HepG2 (cell line): Measurements from ENCODE around the gene NHLRC3. TPM values are rescaled to one million over a fixed set of nuclear protein-coding genes. Genes with fewer than 3 reads are reported as not detected.

Experiments
- ATAC-seq: fragments of 200-7000 bp; cut with Tn5 transposase; 3 replicates; pipeline ENCODE4 v1.9.1; 2020; ENCODE audit warnings: mild to moderate bottlenecking, moderate library complexity
- BruUV-seq: library from RNA; stranded (reverse); fragments of 400-500 nt; replicated peaks from 2 replicates; lab custom pipeline; 2021; lab: Mats Ljungman, UMichigan
- CTCF ChIA-PET: fragments of 300-600 bp; formaldehyde crosslinking; extraction: SDS; loops from one replicate; lab custom pipeline; 2021; ENCODE audit warnings: low total read pairs, inconsistent platforms, low intra/inter-chr PET ratio; lab: Yijun Ruan, JAX
- POLR2A ChIA-PET: fragments of 350-600 bp; sonication (Branson Sonifier 250); formaldehyde crosslinking; loops from one replicate; lab custom pipeline; 2020; ENCODE audit warnings: antibody characterized with exemption, inconsistent platforms; lab: Yijun Ruan, JAX
- DNase-seq: peaks from one replicate; pipeline ENCODE4 v3.0.0-alpha.2; 2015; ENCODE audit warnings: low spot score
- FAIRE-seq: peaks from 3 replicates; lab custom pipeline; 2011; peaks lifted over from hg19 to GRCh38; lab: Jason Lieb, UNC
- H2AFZ ChIP-seq: one replicate; pipeline ENCODE4 v1.6.1; 2011; ENCODE audit warnings: low read length, inconsistent platforms
- H3K27ac ChIP-seq: fragments of 300-600 bp; 3 replicates; pipeline ENCODE4 v1.8.0; 2011; ENCODE audit warnings: mixed run types, mild to moderate bottlenecking, mixed read lengths, low read length, inconsistent platforms; ENCODE audit not compliant: insufficient read depth; ENCODE audit errors: extremely low read length
- H3K27me3 ChIP-seq, 2 experiments: fragments of 200-600 bp in 1 of 2; 2 replicates in 1 of 2; 3 replicates in 1 of 2; pipeline versions ENCODE4 v1.6.0 to v1.8.0; 2011; ENCODE audit warnings: low read length in 2 of 2, mild to moderate bottlenecking in 2 of 2, moderate library complexity in 2 of 2, inconsistent platforms in 1 of 2; ENCODE audit not compliant: insufficient read depth in 2 of 2, control insufficient read depth in 1 of 2
- H3K36me3 ChIP-seq, 2 experiments: fragments of 200-600 bp in 1 of 2; replicated peaks in 1 of 2; 2 replicates in 1 of 2; 3 replicates in 1 of 2; pipeline versions ENCODE4 v1.5.1 to v1.8.0; 2011; ENCODE audit warnings: low read length in 2 of 2, inconsistent platforms in 1 of 2; ENCODE audit not compliant: insufficient read depth in 2 of 2, control insufficient read depth in 1 of 2
- H3K4me1 ChIP-seq: 2 replicates; pipeline ENCODE4 v1.5.1; 2012; ENCODE audit warnings: low read length, inconsistent platforms; ENCODE audit not compliant: insufficient read depth
- H3K4me2 ChIP-seq: 2 replicates; pipeline ENCODE4 v1.6.0; 2011; ENCODE audit warnings: low read depth, low read length, inconsistent platforms
- H3K4me3 ChIP-seq, 3 experiments: fragments of 200-600 bp in 1 of 3; sonication (generic), shearing (Covaris generic) in 1 of 3; replicated peaks in 1 of 3; 2 replicates each; pipeline ENCODE4 v1.5.1; 2011 to 2016; ENCODE audit warnings: low read length in 3 of 3, inconsistent platforms in 2 of 3, low read depth in 2 of 3, mild to moderate bottlenecking in 2 of 3, control low read depth in 1 of 3, mixed read lengths in 1 of 3; ENCODE audit not compliant: insufficient read depth in 1 of 3
- H3K79me2 ChIP-seq: one replicate; pipeline ENCODE4 v1.6.1; 2011; ENCODE audit warnings: low read length, inconsistent platforms; ENCODE audit not compliant: insufficient read depth
- H3K9ac ChIP-seq: 2 replicates; pipeline ENCODE4 v1.6.0; 2011; ENCODE audit warnings: mild to moderate bottlenecking, low read depth, low read length, inconsistent platforms; ENCODE audit not compliant: insufficient read depth
- H3K9me3 ChIP-seq: 2 replicates; pipeline ENCODE4 v1.5.1; 2012; ENCODE audit warnings: mild to moderate bottlenecking, low read length
- H4K20me1 ChIP-seq: 2 replicates; pipeline ENCODE4 v1.6.0; 2011; ENCODE audit warnings: inconsistent platforms, mild to moderate bottlenecking, low read length, moderate library complexity; ENCODE audit not compliant: insufficient read depth
- CC2D1A ChIP-seq: sonication (generic); formaldehyde crosslinking; IDR thresholded peaks from 2 replicates; pipeline ENCODE4 v1.8.1; 2023; ENCODE audit warnings: mild to moderate bottlenecking, missing genetic modification reagents
- CREM ChIP-seq, 2 experiments: sonication (generic) in 1 of 2; formaldehyde crosslinking in 1 of 2; IDR thresholded peaks; 2 replicates each; pipeline versions ENCODE4 v1.4.0 to v1.6.1; 2016 to 2020; ENCODE audit warnings: antibody characterized with exemption in 1 of 2, mild to moderate bottlenecking in 1 of 2, missing genetic modification reagents in 1 of 2
- EED ChIP-seq: sonication (generic); formaldehyde crosslinking; IDR thresholded peaks from 2 replicates; pipeline ENCODE4 v1.5.0; 2020; ENCODE audit warnings: mild to moderate bottlenecking, missing genetic modification reagents
- FOXK1 ChIP-seq: sonication (generic); formaldehyde crosslinking; IDR thresholded peaks from 2 replicates; pipeline ENCODE4 v1.4.0; 2020; ENCODE audit warnings: low read depth, missing genetic modification reagents, borderline replicate concordance
- KDM2A ChIP-seq: sonication (generic); formaldehyde crosslinking; IDR thresholded peaks from 2 replicates; pipeline ENCODE4 v1.4.0; 2020; ENCODE audit warnings: low read depth, missing genetic modification reagents, borderline replicate concordance
- MEIS2 ChIP-seq: sonication (generic); formaldehyde crosslinking; IDR thresholded peaks from 2 replicates; pipeline ENCODE4 v1.9.0; 2021; ENCODE audit warnings: mild to moderate bottlenecking, missing genetic modification reagents
- RFXAP ChIP-seq: sonication (generic); formaldehyde crosslinking; IDR thresholded peaks from 2 replicates; pipeline ENCODE4 v1.4.0; 2020; ENCODE audit warnings: missing genetic modification reagents, borderline replicate concordance
- SOX5 ChIP-seq: IDR thresholded peaks from 2 replicates; pipeline ENCODE4 v1.6.1; 2016; ENCODE audit warnings: borderline replicate concordance
- ZBTB3 ChIP-seq: sonication (generic); formaldehyde crosslinking; IDR thresholded peaks from 2 replicates; pipeline ENCODE4 v1.4.0; 2020; ENCODE audit warnings: low read depth, mild to moderate bottlenecking, moderate library complexity, missing genetic modification reagents, borderline replicate concordance
- ZNF547 ChIP-seq: sonication (generic); formaldehyde crosslinking; IDR thresholded peaks from 2 replicates; pipeline ENCODE4 v1.5.1; 2020; ENCODE audit warnings: mild to moderate bottlenecking, missing genetic modification reagents
- ZNF556 ChIP-seq: sonication (generic); formaldehyde crosslinking; IDR thresholded peaks from 2 replicates; pipeline ENCODE4 v1.4.0; 2020; ENCODE audit warnings: mild to moderate bottlenecking, missing genetic modification reagents, borderline replicate concordance
- ZNF781 ChIP-seq: sonication (generic); formaldehyde crosslinking; IDR thresholded peaks from 2 replicates; pipeline ENCODE4 v1.5.1; 2020; ENCODE audit warnings: borderline replicate concordance, mild to moderate bottlenecking, missing genetic modification reagents; ENCODE audit errors: not compliant biosample characterization
- ZNF883 ChIP-seq: sonication (generic); formaldehyde crosslinking; IDR thresholded peaks from 2 replicates; pipeline ENCODE4 v1.5.1; 2020; ENCODE audit warnings: mild to moderate bottlenecking, missing genetic modification reagents; ENCODE audit errors: not compliant biosample characterization
- WGBS: methylation state at CpG from one replicate; pipeline ENCODE4 v1.1.6; 2017; ENCODE audit warnings: low lambda C conversion rate; 5-methylcytosine and 5-hydroxymethylcytosine counted together
- in situ Hi-C: cut with HindIII; loops from 2 replicates; pipeline ENCODE4 v1.10.0; 2017; ENCODE audit warnings: low pct_unique_long_range_greater_than_20kb; ENCODE audit not compliant: extremely low pct_ligation_motif_present
- intact Hi-C: fragments of 100-400 bp; cut with micrococcal nuclease; formaldehyde crosslinking; loops from one replicate; pipeline ENCODE4 v1.10.0; 2022; ENCODE audit not compliant: unreplicated experiment
- polyA plus RNA-seq, 8 experiments: library from polyadenylated mRNA; depleted of rRNA in 3 of 8; stranded (reverse) in 7 of 8; unstranded in 1 of 8; fragments of >200 nt; fragmentation: Illumina TruSeq in 4 of 8; extraction: Trizol in 4 of 8; gene quantifications; 2 replicates each; pipeline versions ENCODE4 v1.2.1 to v1.2.3, GENCODE V29; 2011 to 2016; ENCODE audit warnings: low read depth in 4 of 8, missing spikeins in 1 of 8, mixed read lengths in 1 of 8; ENCODE audit not compliant: insufficient read depth in 1 of 8
- total RNA-seq, 5 experiments: library from RNA; depleted of rRNA; stranded (reverse); fragments of >200 nt; fragmentation: Illumina TruSeq; extraction: Trizol; gene quantifications; 2 replicates each; pipeline ENCODE4 v1.2.3, GENCODE V29; 2016; ENCODE audit warnings: low read depth in 1 of 5
- TF ChIP-seq, protein P1 (sequence below): sonication (generic); formaldehyde crosslinking; IDR thresholded peaks from 2 replicates; pipeline ENCODE4 v1.4.0; 2020; ENCODE audit warnings: missing genetic modification reagents
- TF ChIP-seq, protein P2 (sequence below): IDR thresholded peaks from 2 replicates; pipeline ENCODE4 v1.6.1; 2018; ENCODE audit warnings: missing genetic modification reagents, mild to moderate bottlenecking, missing compliant biosample characterization

Gene NHLRC3
- total and polyA plus RNA-seq, 2 of the 13 experiments (the other 11 are each of a cell fraction or from before 2014, with no cell fraction given): 19.9 to 29.8 TPM

DNA sequence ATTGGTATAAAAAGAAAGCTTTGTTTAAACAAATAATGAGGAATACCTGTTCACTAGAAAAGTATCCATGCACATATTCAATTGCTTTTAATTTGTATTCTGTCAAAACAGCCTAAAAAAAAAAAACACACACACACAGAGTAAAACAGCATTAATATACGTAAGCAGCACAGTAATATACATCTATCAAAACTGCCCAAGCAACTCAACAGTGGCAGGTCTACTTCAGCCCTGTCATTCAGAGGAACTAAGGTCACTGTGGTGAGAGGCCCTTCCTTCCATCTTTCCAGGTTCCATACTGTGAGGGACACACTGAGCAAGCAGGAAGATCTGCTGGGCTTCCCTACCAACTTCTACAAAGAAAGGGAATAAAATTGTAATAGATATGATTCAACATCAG lies 4.2 kb upstream of the NHLRC3 start:
- no peak for DNase-seq
- TF ChIP-seq, protein P1, sequence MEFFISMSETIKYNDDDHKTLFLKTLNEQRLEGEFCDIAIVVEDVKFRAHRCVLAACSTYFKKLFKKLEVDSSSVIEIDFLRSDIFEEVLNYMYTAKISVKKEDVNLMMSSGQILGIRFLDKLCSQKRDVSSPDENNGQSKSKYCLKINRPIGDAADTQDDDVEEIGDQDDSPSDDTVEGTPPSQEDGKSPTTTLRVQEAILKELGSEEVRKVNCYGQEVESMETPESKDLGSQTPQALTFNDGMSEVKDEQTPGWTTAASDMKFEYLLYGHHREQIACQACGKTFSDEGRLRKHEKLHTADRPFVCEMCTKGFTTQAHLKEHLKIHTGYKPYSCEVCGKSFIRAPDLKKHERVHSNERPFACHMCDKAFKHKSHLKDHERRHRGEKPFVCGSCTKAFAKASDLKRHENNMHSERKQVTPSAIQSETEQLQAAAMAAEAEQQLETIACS (CRISPR knock-in tag): no peak
- TF ChIP-seq MEIS2 (no peak), CREM (IDR thresholded peaks at IDR 0.05) (no peak), CREM (CRISPR knock-in tag; IDR thresholded peaks at IDR 0.05) (no peak)
- CTCF ChIA-PET: no interaction called here
- in situ Hi-C loops: no loop called here
- Histone ChIP-seq H3K4me3 (no peak overlapping the region), H3K4me2 (peak overlapping the region; percentile 84), H4K20me1 (peaks cover 8% of the 10 kb centered on the region; the same call in 1 of the 2 replicates), H3K79me2 (peaks cover 73% of the 10 kb centered on the region), H3K27me3 (no peaks in the 10 kb centered on the region; a peak in 1 of 5 replicates), H3K4me1 (peaks cover 19% of the 10 kb centered on the region), H2AFZ (no peak overlapping the region), H3K36me3 (peaks cover 2 to 5% of the 10 kb centered on the region in 2 experiments; a peak in 2 of 5 replicates), H3K9ac (no peak overlapping the region), H3K9me3 (no peaks in the 10 kb centered on the region), H3K27ac (no peak overlapping the region)
- POLR2A ChIA-PET: no interaction called here
- intact Hi-C loops: loop anchor here (10.0 kb wide), 1 partner anchor 621 kb away; the partner anchor contains the start of gene COG6
- WGBS: 81% methylated on average over 1 of the region's 1 CpG
- BruUV-seq: no TSS peak
- ATAC-seq: no peak
- no peak for FAIRE-seq

DNA sequence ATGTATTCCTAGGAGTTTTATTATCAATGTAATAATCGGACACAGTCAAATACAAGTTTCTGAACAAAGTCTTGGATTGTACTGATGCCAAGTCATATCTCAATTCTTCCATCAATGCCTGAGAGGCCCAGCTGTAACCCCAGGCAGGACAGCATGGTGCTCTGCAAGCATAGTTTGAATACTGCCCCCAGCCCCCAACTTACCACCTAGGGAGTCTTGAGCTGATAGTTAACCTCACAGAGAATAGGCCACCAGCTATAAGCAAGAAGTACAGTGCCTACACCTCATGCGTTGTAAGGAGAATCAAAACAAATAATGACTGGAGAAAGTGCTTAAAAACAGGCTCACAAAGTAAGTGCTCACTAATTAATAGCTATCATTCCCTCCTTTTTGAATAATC lies 3.1 kb upstream of the NHLRC3 start:
- ATAC-seq: no peak
- Histone ChIP-seq H3K36me3 (peaks cover 2 to 5% of the 10 kb centered on the region in 2 experiments; a peak in 2 of 5 replicates), H3K4me2 (peak overlapping the region; percentile 84), H3K27me3 (no peaks in the 10 kb centered on the region; a peak in 1 of 5 replicates), H3K9me3 (no peaks in the 10 kb centered on the region), H3K79me2 (peaks cover 80% of the 10 kb centered on the region), H3K4me3 (peak overlapping the region; percentile 84 to 95 (median 86)), H3K4me1 (peaks cover 30% of the 10 kb centered on the region), H3K9ac (peak overlapping the region; percentile 81), H3K27ac (no peak overlapping the region), H2AFZ (no peak overlapping the region), H4K20me1 (peaks cover 8% of the 10 kb centered on the region; the same call in 1 of the 2 replicates)
- TF ChIP-seq RFXAP (CRISPR knock-in tag): no peak
- TF ChIP-seq ZBTB3 (CRISPR knock-in tag): no peak
- TF ChIP-seq CC2D1A: no peak
- no peak for TF ChIP-seq ZNF556 (CRISPR knock-in tag)
- TF ChIP-seq EED (CRISPR knock-in tag): no peak
- TF ChIP-seq ZNF883 (CRISPR knock-in tag): no peak
- no peak for TF ChIP-seq ZNF547 (CRISPR knock-in tag)
- TF ChIP-seq ZNF781 (CRISPR knock-in tag): no peak
- no peak for TF ChIP-seq SOX5
- TF ChIP-seq FOXK1 (CRISPR knock-in tag): no peak
- no peak for TF ChIP-seq KDM2A (CRISPR knock-in tag)
- TF ChIP-seq, protein P2, sequence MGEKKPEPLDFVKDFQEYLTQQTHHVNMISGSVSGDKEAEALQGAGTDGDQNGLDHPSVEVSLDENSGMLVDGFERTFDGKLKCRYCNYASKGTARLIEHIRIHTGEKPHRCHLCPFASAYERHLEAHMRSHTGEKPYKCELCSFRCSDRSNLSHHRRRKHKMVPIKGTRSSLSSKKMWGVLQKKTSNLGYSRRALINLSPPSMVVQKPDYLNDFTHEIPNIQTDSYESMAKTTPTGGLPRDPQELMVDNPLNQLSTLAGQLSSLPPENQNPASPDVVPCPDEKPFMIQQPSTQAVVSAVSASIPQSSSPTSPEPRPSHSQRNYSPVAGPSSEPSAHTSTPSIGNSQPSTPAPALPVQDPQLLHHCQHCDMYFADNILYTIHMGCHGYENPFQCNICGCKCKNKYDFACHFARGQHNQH (CRISPR knock-in tag): no peak
- in situ Hi-C loops: no loop called here
- intact Hi-C loops: loop anchor here (10.0 kb wide), 1 partner anchor 620 kb away; the partner anchor contains the start of gene COG6
- DNase-seq: no peak
- FAIRE-seq: no peak
- CTCF ChIA-PET: no interaction called here
- POLR2A ChIA-PET: no interaction called here
- BruUV-seq: no TSS peak
- 56% methylated on average over 2 of the region's 2 CpGs for WGBS
